Panc1 (cell line): ENCODE results near the gene SLC4A1.

Experiments used
- CTCF ChIP-seq: fragments of 450-650 bp; IDR thresholded peaks from 2 replicates; pipeline ENCODE4 v1.5.1; 2017; ENCODE audit warnings: mild to moderate bottlenecking
- POLR2AphosphoS5 ChIP-seq: IDR thresholded peaks from 2 replicates; pipeline ENCODE4 v1.6.1; 2012; ENCODE audit warnings: mild to moderate bottlenecking, low read depth, low read length, moderate library complexity
- REST ChIP-seq, 2 experiments: IDR thresholded peaks; 2 replicates each; pipeline ENCODE4 v1.6.1; 2011 to 2012; ENCODE audit warnings: low read depth in 2 of 2, control low read depth in 1 of 2, low read length in 1 of 2, mild to moderate bottlenecking in 1 of 2, moderate library complexity in 1 of 2; ENCODE audit not compliant: insufficient read depth in 1 of 2
- SIN3A ChIP-seq: IDR thresholded peaks from 2 replicates; pipeline ENCODE4 v1.6.1; 2012; ENCODE audit warnings: low read depth, mild to moderate bottlenecking, low read length, moderate library complexity, borderline replicate concordance; ENCODE audit not compliant: insufficient read depth

- TF ChIP-seq CTCF (no peak), POLR2AphosphoS5 (no peak), SIN3A (no peak), REST (IDR thresholded peaks at IDR 0.05; ENCODE audit: insufficient read depth in 1 of 2, low read depth in 2 of 2, low read length in 1 of 2) (no peak)
These were observed 15.5 kb upstream of the SLC4A1 start for GRCh38 chr17:44283344-44284023.
